HepG2 (cell line): Measurements from ENCODE around the gene CCN6. TPM values are rescaled to one million over a fixed set of nuclear protein-coding genes. Genes with fewer than 3 reads are reported as not detected.
A peak's percentile ranks its signal among the peaks of the same experiment; 100 is the strongest.

Source experiments
- CCDC6 ChIP-seq: sonication (generic); formaldehyde crosslinking; IDR thresholded peaks from 2 replicates; pipeline ENCODE4 v1.8.1; 2022; ENCODE audit warnings: mild to moderate bottlenecking, missing genetic modification reagents, moderate library complexity
- CEBPG ChIP-seq: IDR thresholded peaks from 2 replicates; pipeline ENCODE4 v1.6.1; 2016
- CREM ChIP-seq, 2 experiments: sonication (generic) in 1 of 2; formaldehyde crosslinking in 1 of 2; IDR thresholded peaks; 2 replicates each; pipeline versions ENCODE4 v1.4.0 to v1.6.1; 2016 to 2020; ENCODE audit warnings: antibody characterized with exemption in 1 of 2, mild to moderate bottlenecking in 1 of 2, missing genetic modification reagents in 1 of 2
- FOXC1 ChIP-seq: sonication (generic); formaldehyde crosslinking; IDR thresholded peaks from 2 replicates; pipeline ENCODE4 v1.8.0; 2022; ENCODE audit warnings: mild to moderate bottlenecking, missing genetic modification reagents, borderline replicate concordance
- FOXO1 ChIP-seq: sonication (generic); formaldehyde crosslinking; IDR thresholded peaks from 2 replicates; pipeline ENCODE4 v1.4.0; 2020; ENCODE audit warnings: missing genetic modification reagents
- GPBP1L1 ChIP-seq: sonication (generic); formaldehyde crosslinking; IDR thresholded peaks from 2 replicates; pipeline ENCODE4 v1.5.0; 2020; ENCODE audit warnings: mild to moderate bottlenecking, missing genetic modification reagents
- HNRNPLL ChIP-seq: fragments of 200-400 bp; formaldehyde crosslinking; IDR thresholded peaks from 2 replicates; pipeline ENCODE4 v1.6.1; 2017; ENCODE audit warnings: mild to moderate bottlenecking, low read depth, low read length; ENCODE audit not compliant: poor library complexity, severe bottlenecking
- KDM6A ChIP-seq: IDR thresholded peaks from 2 replicates; pipeline ENCODE4 v1.6.1; 2016; ENCODE audit warnings: low read depth
- PLRG1 ChIP-seq: fragments of 450-650 bp; conservative IDR thresholded peaks from 2 replicates; pipeline ENCODE4 v1.6.1; 2016
- RNF2 ChIP-seq: fragments of 450-650 bp; conservative IDR thresholded peaks from 2 replicates; pipeline ENCODE4 v1.6.1; 2016; ENCODE audit warnings: low read depth
- SP4 ChIP-seq: sonication (generic); formaldehyde crosslinking; IDR thresholded peaks from 2 replicates; pipeline ENCODE4 v1.8.1; 2023; ENCODE audit warnings: mild to moderate bottlenecking, missing genetic modification reagents
- TBX2 ChIP-seq: sonication (generic); formaldehyde crosslinking; IDR thresholded peaks from 2 replicates; pipeline ENCODE4 v1.5.0; 2020; ENCODE audit warnings: missing genetic modification reagents, mild to moderate bottlenecking, borderline replicate concordance
- ZFP36 ChIP-seq: fragments of 150-350 bp; IDR thresholded peaks from 2 replicates; pipeline ENCODE4 v1.6.1; 2018; ENCODE audit warnings: borderline replicate concordance, low read length, low read depth; ENCODE audit not compliant: partially characterized antibody
- ZHX1 ChIP-seq: sonication (generic); formaldehyde crosslinking; IDR thresholded peaks from 2 replicates; pipeline ENCODE4 v1.8.1; 2022; ENCODE audit warnings: low read depth, mild to moderate bottlenecking, missing genetic modification reagents
- ZNF441 ChIP-seq: sonication (generic); formaldehyde crosslinking; IDR thresholded peaks from 2 replicates; pipeline ENCODE4 v1.7.0; 2021; ENCODE audit warnings: missing genetic modification reagents, borderline replicate concordance
- ZNF496 ChIP-seq: sonication (generic); formaldehyde crosslinking; IDR thresholded peaks from 2 replicates; pipeline ENCODE4 v1.8.1; 2023; ENCODE audit warnings: mild to moderate bottlenecking, moderate library complexity, missing genetic modification reagents; ENCODE audit not compliant: insufficient replicate concordance
- ZNF552 ChIP-seq: sonication (generic); formaldehyde crosslinking; IDR thresholded peaks from 2 replicates; pipeline ENCODE4 v1.9.0; 2022; ENCODE audit warnings: missing genetic modification reagents, mild to moderate bottlenecking, borderline replicate concordance
- ZNF570 ChIP-seq: sonication (generic); formaldehyde crosslinking; IDR thresholded peaks from 2 replicates; pipeline ENCODE4 v1.4.0; 2020; ENCODE audit warnings: mild to moderate bottlenecking, missing genetic modification reagents, borderline replicate concordance
- ZNF737 ChIP-seq: sonication (generic); formaldehyde crosslinking; IDR thresholded peaks from 2 replicates; pipeline ENCODE4 v1.5.0; 2020; ENCODE audit warnings: missing genetic modification reagents, mild to moderate bottlenecking, borderline replicate concordance
- ZNF790 ChIP-seq: sonication (generic); formaldehyde crosslinking; IDR thresholded peaks from 2 replicates; pipeline ENCODE4 v1.8.0; 2022; ENCODE audit warnings: missing genetic modification reagents, mild to moderate bottlenecking, borderline replicate concordance
- polyA plus RNA-seq, 8 experiments: library from polyadenylated mRNA; depleted of rRNA in 3 of 8; stranded (reverse) in 7 of 8; unstranded in 1 of 8; fragments of >200 nt; fragmentation: Illumina TruSeq in 4 of 8; extraction: Trizol in 4 of 8; gene quantifications; 2 replicates each; pipeline versions ENCODE4 v1.2.1 to v1.2.3, GENCODE V29; 2011 to 2016; ENCODE audit warnings: low read depth in 4 of 8, missing spikeins in 1 of 8, mixed read lengths in 1 of 8; ENCODE audit not compliant: insufficient read depth in 1 of 8
- total RNA-seq, 5 experiments: library from RNA; depleted of rRNA; stranded (reverse); fragments of >200 nt; fragmentation: Illumina TruSeq; extraction: Trizol; gene quantifications; 2 replicates each; pipeline ENCODE4 v1.2.3, GENCODE V29; 2016; ENCODE audit warnings: low read depth in 1 of 5
- TF ChIP-seq, protein P1 (sequence below): sonication (generic); formaldehyde crosslinking; IDR thresholded peaks from 2 replicates; pipeline ENCODE4 v1.5.0; 2020; ENCODE audit warnings: mild to moderate bottlenecking, missing genetic modification reagents

CCN6 gene
- total and polyA plus RNA-seq, 2 of the 13 experiments (the other 11 are each of a cell fraction or from before 2014, with no cell fraction given), result not detected

GRCh38 chr6:112087136-112087911 is 33.4 kb downstream of the CCN6 start, which contains the start of the genes FAM229B and TUBE1 (continued):
- TF ChIP-seq ZNF441 (CRISPR knock-in tag) (peak; percentile 81; the same call in 1 of the 2 replicates), ZNF496 (CRISPR knock-in tag) (no peak), PLRG1 (no peak), ZHX1 (0 out of 2 replicates have a peak, but pooled peaks have one; percentile 18), GPBP1L1 (CRISPR knock-in tag) (no peak), ZNF552 (CRISPR knock-in tag) (peak; percentile 66; the same call in 1 of the 2 replicates), ZNF570 (CRISPR knock-in tag) (no peak), KDM6A (0 out of 2 replicates have a peak, but pooled peaks have one; percentile 8), CEBPG (peak; percentile 16; the same call in 1 of the 2 replicates), SP4 (CRISPR knock-in tag) (no peak), RNF2 (no peak; the same call in 1 of the 2 replicates), ZFP36 (no peak), HNRNPLL (peak; percentile 100), ZNF737 (CRISPR knock-in tag) (no peak), FOXC1 (CRISPR knock-in tag) (peak; percentile 61; the same call in 1 of the 2 replicates), CREM (IDR thresholded peaks at IDR 0.05) (peak; percentile 54), CREM (CRISPR knock-in tag; IDR thresholded peaks at IDR 0.05) (no peak), ZNF790 (peak; percentile 77; the same call in 1 of the 2 replicates), TBX2 (CRISPR knock-in tag) (peak; percentile 67), CCDC6 (CRISPR knock-in tag) (peak; percentile 87), FOXO1 (CRISPR knock-in tag) (peak; percentile 49; the same call in 1 of the 2 replicates)
- TF ChIP-seq, protein P1, sequence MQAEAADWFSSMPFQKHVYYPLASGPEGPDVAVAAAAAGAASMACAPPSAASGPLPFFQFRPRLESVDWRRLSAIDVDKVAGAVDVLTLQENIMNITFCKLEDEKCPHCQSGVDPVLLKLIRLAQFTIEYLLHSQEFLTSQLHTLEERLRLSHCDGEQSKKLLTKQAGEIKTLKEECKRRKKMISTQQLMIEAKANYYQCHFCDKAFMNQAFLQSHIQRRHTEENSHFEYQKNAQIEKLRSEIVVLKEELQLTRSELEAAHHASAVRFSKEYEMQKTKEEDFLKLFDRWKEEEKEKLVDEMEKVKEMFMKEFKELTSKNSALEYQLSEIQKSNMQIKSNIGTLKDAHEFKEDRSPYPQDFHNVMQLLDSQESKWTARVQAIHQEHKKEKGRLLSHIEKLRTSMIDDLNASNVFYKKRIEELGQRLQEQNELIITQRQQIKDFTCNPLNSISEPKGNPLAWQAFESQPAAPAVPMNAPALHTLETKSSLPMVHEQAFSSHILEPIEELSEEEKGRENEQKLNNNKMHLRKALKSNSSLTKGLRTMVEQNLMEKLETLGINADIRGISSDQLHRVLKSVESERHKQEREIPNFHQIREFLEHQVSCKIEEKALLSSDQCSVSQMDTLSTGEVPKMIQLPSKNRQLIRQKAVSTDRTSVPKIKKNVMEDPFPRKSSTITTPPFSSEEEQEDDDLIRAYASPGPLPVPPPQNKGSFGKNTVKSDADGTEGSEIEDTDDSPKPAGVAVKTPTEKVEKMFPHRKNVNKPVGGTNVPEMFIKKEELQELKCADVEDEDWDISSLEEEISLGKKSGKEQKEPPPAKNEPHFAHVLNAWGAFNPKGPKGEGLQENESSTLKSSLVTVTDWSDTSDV, result no peak
